K562 (cell line): ENCODE measurements around the gene MRPL10. TPM values are rescaled to one million over a fixed set of nuclear protein-coding genes. Genes with fewer than 3 reads are reported as not detected.

Source experiments
- CBX2 ChIP-seq: fragments of 200-600 bp; sonication (generic); IDR thresholded peaks from one replicate; pipeline ENCODE4 v1.6.1; 2012; ENCODE audit warnings: mild to moderate bottlenecking, low read length, inconsistent platforms; ENCODE audit not compliant: insufficient read depth, poor library complexity, severe bottlenecking
- EZH2 ChIP-seq: IDR thresholded peaks from 2 replicates; pipeline ENCODE4 v1.6.1; 2012; ENCODE audit warnings: low read depth, mild to moderate bottlenecking, inconsistent platforms, low read length, borderline replicate concordance
- HDAC2 ChIP-seq: fragments of 450-650 bp; IDR thresholded peaks from 2 replicates; pipeline ENCODE4 v1.6.1; 2016; ENCODE audit warnings: mild to moderate bottlenecking
- HMGN3 ChIP-seq: IDR thresholded peaks from 2 replicates; pipeline ENCODE4 v1.6.1; 2011; ENCODE audit warnings: borderline replicate concordance, low read depth, mild to moderate bottlenecking, mixed read lengths, low read length; ENCODE audit not compliant: insufficient read length; ENCODE audit errors: extremely low read depth
- KDM2B ChIP-seq: fragments of 250-450 bp; sonication (Bioruptor Pico); IDR thresholded peaks from 2 replicates; pipeline ENCODE4 v1.8.0; 2021; ENCODE audit warnings: mild to moderate bottlenecking, moderate library complexity
- KLF1 ChIP-seq: fragments of 450-650 bp; IDR thresholded peaks from 2 replicates; pipeline ENCODE4 v1.6.1; 2016; ENCODE audit warnings: missing genetic modification characterization, missing compliant biosample characterization
- MCM5 ChIP-seq: fragments of 450-650 bp; IDR thresholded peaks from 2 replicates; pipeline ENCODE4 v1.6.1; 2016; ENCODE audit warnings: low read depth
- PML ChIP-seq: IDR thresholded peaks from 2 replicates; pipeline ENCODE4 v1.6.1; 2012; ENCODE audit warnings: low read length, inconsistent platforms
- THRAP3 ChIP-seq: fragments of 450-650 bp; IDR thresholded peaks from 2 replicates; pipeline ENCODE4 v1.6.1; 2016; ENCODE audit warnings: mild to moderate bottlenecking, inconsistent platforms, borderline replicate concordance
- ZNF274 ChIP-seq: IDR thresholded peaks from 2 replicates; pipeline ENCODE4 v1.6.1; 2011; ENCODE audit warnings: low read depth, mild to moderate bottlenecking, low read length, moderate library complexity, borderline replicate concordance
- polyA plus RNA-seq, 8 experiments: library from polyadenylated mRNA; depleted of rRNA in 4 of 8; stranded (reverse) in 5 of 8; unstranded in 3 of 8; fragments of >200 nt; fragmentation: Nextera tagmentation in 2 of 8; fragmentation: Illumina TruSeq in 1 of 8; extraction: Ambion mirVana in 2 of 8; extraction: Trizol in 1 of 8; gene quantifications; 2 replicates each; pipeline versions ENCODE4 v1.2.1 to v1.2.3, GENCODE V29; 2011 to 2014; ENCODE audit warnings: inconsistent platforms in 1 of 8, missing spikeins in 1 of 8
- total RNA-seq, 7 experiments: library from RNA; depleted of rRNA in 6 of 7; stranded (reverse); fragments of >200 nt in 6 of 7; fragmentation: Illumina TruSeq in 2 of 7; extraction: Trizol in 2 of 7; gene quantifications; 2 replicates each; pipeline versions ENCODE4 v1.2.1 to v1.2.3, GENCODE V29; 2011 to 2021; ENCODE audit warnings: low replicate concordance in 1 of 7
- TF ChIP-seq, protein P1 (sequence below): sonication (generic); formaldehyde crosslinking; IDR thresholded peaks from 2 replicates; pipeline ENCODE4 v1.8.1; 2023; ENCODE audit warnings: missing genetic modification reagents, mild to moderate bottlenecking, borderline replicate concordance
- TF ChIP-seq, protein P2 (sequence below), 2 experiments: fragments of 450-650 bp; formaldehyde crosslinking in 1 of 2; IDR thresholded peaks; 2 replicates each; pipeline versions ENCODE4 v1.4.0 to v1.6.1; 2014 to 2020; ENCODE audit warnings: mild to moderate bottlenecking in 2 of 2, borderline replicate concordance in 1 of 2, low read depth in 1 of 2
- TF ChIP-seq, protein P3 (sequence below): sonication (generic); formaldehyde crosslinking; IDR thresholded peaks from 2 replicates; pipeline ENCODE4 v1.8.0; 2022; ENCODE audit warnings: mild to moderate bottlenecking, missing genetic modification reagents

MRPL10 gene
- total and polyA plus RNA-seq, 9 of the 15 experiments (the other 6 are each of a cell fraction or from before 2014, with no cell fraction given): 27.8 to 105 (median 67.3) TPM

DNA sequence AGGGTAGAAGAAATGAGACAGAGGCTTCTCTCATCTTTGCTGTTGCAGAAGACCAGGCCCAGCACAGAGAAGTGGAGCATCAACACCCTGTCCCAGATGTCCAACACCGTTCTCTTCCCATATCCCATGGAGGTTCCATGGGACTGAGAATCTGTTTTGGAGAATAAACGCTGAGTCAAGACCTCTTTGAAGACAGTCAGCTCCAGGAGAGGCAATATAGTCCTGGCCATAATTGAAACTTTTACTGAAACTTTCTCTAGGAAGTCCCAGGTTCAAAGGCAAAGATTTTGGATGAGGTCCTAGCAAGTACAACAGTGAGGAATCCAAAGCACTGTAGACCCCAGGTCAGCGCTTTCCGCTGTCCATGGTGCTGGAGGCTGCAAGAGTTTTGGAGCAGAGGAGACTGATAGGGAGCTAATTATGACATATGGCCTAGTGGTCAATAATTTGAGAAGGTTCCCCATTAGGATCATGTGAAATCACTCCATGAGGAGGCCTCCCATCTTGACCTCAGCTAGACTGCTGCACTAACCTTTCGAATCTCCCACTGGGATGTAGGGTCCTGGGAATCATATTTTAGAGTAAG is 45.7 kb downstream of the MRPL10 start (continued):
- TF ChIP-seq ZNF274: no peak
- TF ChIP-seq MCM5: no peak
- TF ChIP-seq, protein P1, sequence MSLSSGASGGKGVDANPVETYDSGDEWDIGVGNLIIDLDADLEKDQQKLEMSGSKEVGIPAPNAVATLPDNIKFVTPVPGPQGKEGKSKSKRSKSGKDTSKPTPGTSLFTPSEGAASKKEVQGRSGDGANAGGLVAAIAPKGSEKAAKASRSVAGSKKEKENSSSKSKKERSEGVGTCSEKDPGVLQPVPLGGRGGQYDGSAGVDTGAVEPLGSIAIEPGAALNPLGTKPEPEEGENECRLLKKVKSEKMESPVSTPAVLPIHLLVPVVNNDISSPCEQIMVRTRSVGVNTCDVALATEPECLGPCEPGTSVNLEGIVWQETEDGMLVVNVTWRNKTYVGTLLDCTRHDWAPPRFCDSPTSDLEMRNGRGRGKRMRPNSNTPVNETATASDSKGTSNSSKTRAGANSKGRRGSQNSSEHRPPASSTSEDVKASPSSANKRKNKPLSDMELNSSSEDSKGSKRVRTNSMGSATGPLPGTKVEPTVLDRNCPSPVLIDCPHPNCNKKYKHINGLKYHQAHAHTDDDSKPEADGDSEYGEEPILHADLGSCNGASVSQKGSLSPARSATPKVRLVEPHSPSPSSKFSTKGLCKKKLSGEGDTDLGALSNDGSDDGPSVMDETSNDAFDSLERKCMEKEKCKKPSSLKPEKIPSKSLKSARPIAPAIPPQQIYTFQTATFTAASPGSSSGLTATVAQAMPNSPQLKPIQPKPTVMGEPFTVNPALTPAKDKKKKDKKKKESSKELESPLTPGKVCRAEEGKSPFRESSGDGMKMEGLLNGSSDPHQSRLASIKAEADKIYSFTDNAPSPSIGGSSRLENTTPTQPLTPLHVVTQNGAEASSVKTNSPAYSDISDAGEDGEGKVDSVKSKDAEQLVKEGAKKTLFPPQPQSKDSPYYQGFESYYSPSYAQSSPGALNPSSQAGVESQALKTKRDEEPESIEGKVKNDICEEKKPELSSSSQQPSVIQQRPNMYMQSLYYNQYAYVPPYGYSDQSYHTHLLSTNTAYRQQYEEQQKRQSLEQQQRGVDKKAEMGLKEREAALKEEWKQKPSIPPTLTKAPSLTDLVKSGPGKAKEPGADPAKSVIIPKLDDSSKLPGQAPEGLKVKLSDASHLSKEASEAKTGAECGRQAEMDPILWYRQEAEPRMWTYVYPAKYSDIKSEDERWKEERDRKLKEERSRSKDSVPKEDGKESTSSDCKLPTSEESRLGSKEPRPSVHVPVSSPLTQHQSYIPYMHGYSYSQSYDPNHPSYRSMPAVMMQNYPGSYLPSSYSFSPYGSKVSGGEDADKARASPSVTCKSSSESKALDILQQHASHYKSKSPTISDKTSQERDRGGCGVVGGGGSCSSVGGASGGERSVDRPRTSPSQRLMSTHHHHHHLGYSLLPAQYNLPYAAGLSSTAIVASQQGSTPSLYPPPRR: peak; percentile 44; the same call in 1 of the 2 replicates
- peak; percentile 38; the same call in 1 of the 2 replicates for TF ChIP-seq HDAC2
- no peak for TF ChIP-seq KDM2B (CRISPR knock-in tag)
- TF ChIP-seq THRAP3: no peak
- no peak for TF ChIP-seq HMGN3
- TF ChIP-seq PML: no peak
- TF ChIP-seq, protein P2, sequence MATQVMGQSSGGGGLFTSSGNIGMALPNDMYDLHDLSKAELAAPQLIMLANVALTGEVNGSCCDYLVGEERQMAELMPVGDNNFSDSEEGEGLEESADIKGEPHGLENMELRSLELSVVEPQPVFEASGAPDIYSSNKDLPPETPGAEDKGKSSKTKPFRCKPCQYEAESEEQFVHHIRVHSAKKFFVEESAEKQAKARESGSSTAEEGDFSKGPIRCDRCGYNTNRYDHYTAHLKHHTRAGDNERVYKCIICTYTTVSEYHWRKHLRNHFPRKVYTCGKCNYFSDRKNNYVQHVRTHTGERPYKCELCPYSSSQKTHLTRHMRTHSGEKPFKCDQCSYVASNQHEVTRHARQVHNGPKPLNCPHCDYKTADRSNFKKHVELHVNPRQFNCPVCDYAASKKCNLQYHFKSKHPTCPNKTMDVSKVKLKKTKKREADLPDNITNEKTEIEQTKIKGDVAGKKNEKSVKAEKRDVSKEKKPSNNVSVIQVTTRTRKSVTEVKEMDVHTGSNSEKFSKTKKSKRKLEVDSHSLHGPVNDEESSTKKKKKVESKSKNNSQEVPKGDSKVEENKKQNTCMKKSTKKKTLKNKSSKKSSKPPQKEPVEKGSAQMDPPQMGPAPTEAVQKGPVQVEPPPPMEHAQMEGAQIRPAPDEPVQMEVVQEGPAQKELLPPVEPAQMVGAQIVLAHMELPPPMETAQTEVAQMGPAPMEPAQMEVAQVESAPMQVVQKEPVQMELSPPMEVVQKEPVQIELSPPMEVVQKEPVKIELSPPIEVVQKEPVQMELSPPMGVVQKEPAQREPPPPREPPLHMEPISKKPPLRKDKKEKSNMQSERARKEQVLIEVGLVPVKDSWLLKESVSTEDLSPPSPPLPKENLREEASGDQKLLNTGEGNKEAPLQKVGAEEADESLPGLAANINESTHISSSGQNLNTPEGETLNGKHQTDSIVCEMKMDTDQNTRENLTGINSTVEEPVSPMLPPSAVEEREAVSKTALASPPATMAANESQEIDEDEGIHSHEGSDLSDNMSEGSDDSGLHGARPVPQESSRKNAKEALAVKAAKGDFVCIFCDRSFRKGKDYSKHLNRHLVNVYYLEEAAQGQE (IDR thresholded peaks at IDR 0.05; ENCODE audit: borderline replicate concordance): peak; percentile 99
- TF ChIP-seq, protein P2 (CRISPR knock-in tag; IDR thresholded peaks at IDR 0.05; ENCODE audit: low read depth): peak; percentile 96
- TF ChIP-seq CBX2: no peak
- TF ChIP-seq EZH2: no peak
- TF ChIP-seq, protein P3, sequence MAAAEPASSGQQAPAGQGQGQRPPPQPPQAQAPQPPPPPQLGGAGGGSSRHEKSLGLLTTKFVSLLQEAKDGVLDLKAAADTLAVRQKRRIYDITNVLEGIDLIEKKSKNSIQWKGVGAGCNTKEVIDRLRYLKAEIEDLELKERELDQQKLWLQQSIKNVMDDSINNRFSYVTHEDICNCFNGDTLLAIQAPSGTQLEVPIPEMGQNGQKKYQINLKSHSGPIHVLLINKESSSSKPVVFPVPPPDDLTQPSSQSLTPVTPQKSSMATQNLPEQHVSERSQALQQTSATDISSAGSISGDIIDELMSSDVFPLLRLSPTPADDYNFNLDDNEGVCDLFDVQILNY (CRISPR knock-in tag): peak; percentile 64; the same call in 1 of the 2 replicates
- no peak for TF ChIP-seq KLF1 (tag)
